SK-N-SH (cell line): ENCODE results near the gene GADL1. TPM values are rescaled to one million over a fixed set of nuclear protein-coding genes. Genes with fewer than 3 reads are reported as not detected.

Experiments used
- CTCF ChIA-PET: fragments of 300-600, 350-600 bp; formaldehyde crosslinking; extraction: SDS; loops from one replicate; lab custom pipeline; 2021; lab: Yijun Ruan, JAX
- POLR2A ChIA-PET: fragments of 350-600 bp; sonication (Branson Sonifier 250); formaldehyde crosslinking; extraction: SDS; loops from one replicate; lab custom pipeline; 2020; ENCODE audit warnings: antibody characterized with exemption, inconsistent platforms; lab: Yijun Ruan, JAX
- DNase-seq: peaks from one replicate; pipeline ENCODE4 v3.0.0; 2012
- H2AFZ ChIP-seq: fragments of 200-600 bp; sonication (generic); 2 replicates; pipeline ENCODE4 v1.8.1; 2016; ENCODE audit warnings: antibody characterized with exemption, mild to moderate bottlenecking, low read depth
- H3F3A ChIP-seq: fragments of 200-600 bp; sonication (generic); replicated peaks from 2 replicates; pipeline ENCODE3; 2016; ENCODE audit warnings: antibody characterized with exemption, mild to moderate bottlenecking; ENCODE audit not compliant: insufficient read depth
- H3K27ac ChIP-seq, 2 experiments: fragments of 200-500 bp in 1 of 2; fragments of 200-600 bp in 1 of 2; sonication (Bioruptor generic) in 1 of 2; sonication (generic), shearing (Covaris generic) in 1 of 2; 2 replicates each; pipeline versions ENCODE4 v1.5.1 to v1.6.1; 2014 to 2016; ENCODE audit warnings: low read depth in 2 of 2, inconsistent platforms in 1 of 2, low read length in 1 of 2, mild to moderate bottlenecking in 1 of 2, mixed read lengths in 1 of 2
- H3K27me3 ChIP-seq: fragments of 200-600 bp; sonication (generic), shearing (Covaris generic); 2 replicates; pipeline ENCODE4 v1.6.1; 2016; ENCODE audit warnings: mixed run types; ENCODE audit not compliant: insufficient read depth
- H3K36me3 ChIP-seq, 2 experiments: fragments of 200-500 bp in 1 of 2; fragments of 200-600 bp in 1 of 2; sonication (Bioruptor generic) in 1 of 2; sonication (generic) in 1 of 2; replicated peaks in 1 of 2; 2 replicates each; pipeline versions ENCODE3 to v1.5.1; 2014 to 2016; ENCODE audit warnings: low read length in 1 of 2, mild to moderate bottlenecking in 1 of 2; ENCODE audit not compliant: insufficient read depth in 2 of 2, control insufficient read depth in 1 of 2
- H3K4me1 ChIP-seq, 2 experiments: fragments of 200-500 bp in 1 of 2; fragments of 200-600 bp in 1 of 2; sonication (Bioruptor generic) in 1 of 2; sonication (generic), shearing (Covaris generic) in 1 of 2; 2 replicates each; pipeline versions ENCODE4 v1.5.1 to v1.6.1; 2014 to 2016; ENCODE audit warnings: low read depth in 1 of 2, low read length in 1 of 2, mixed run types in 1 of 2; ENCODE audit not compliant: insufficient read depth in 2 of 2, control insufficient read depth in 1 of 2
- H3K4me2 ChIP-seq: fragments of 200-600 bp; sonication (generic), shearing (Covaris generic); 2 replicates; pipeline ENCODE4 v1.6.1; 2017; ENCODE audit warnings: mixed run types
- H3K4me3 ChIP-seq, 2 experiments: fragments of 200-500 bp in 1 of 2; fragments of 200-600 bp in 1 of 2; sonication (Bioruptor generic) in 1 of 2; sonication (generic), shearing (Covaris generic) in 1 of 2; 2 replicates each; pipeline versions ENCODE4 v1.5.1 to v1.8.1; 2014 to 2016; ENCODE audit warnings: low read depth in 2 of 2, inconsistent platforms in 1 of 2, low read length in 1 of 2, mild to moderate bottlenecking in 1 of 2, mixed read lengths in 1 of 2, moderate library complexity in 1 of 2
- H3K79me2 ChIP-seq: fragments of 200-600 bp; sonication (generic); 2 replicates; pipeline ENCODE4 v1.8.1; 2017; ENCODE audit warnings: mild to moderate bottlenecking; ENCODE audit not compliant: insufficient read depth
- H3K9ac ChIP-seq: fragments of 200-600 bp; sonication (generic); 2 replicates; pipeline ENCODE4 v1.6.1; 2017; ENCODE audit warnings: mixed run types
- H3K9me2 ChIP-seq: fragments of 200-600 bp; sonication (generic); 2 replicates; pipeline ENCODE4 v1.6.1; 2017; ENCODE audit warnings: mixed run types
- H3K9me3 ChIP-seq: fragments of 200-600 bp; sonication (generic); 2 replicates; pipeline ENCODE4 v1.6.1; 2017; ENCODE audit warnings: mixed run types, mild to moderate bottlenecking, moderate library complexity
- H4K20me1 ChIP-seq: fragments of 200-600 bp; sonication (generic); 2 replicates; pipeline ENCODE4 v1.6.1; 2017; ENCODE audit warnings: mild to moderate bottlenecking, mixed run types; ENCODE audit not compliant: insufficient read depth
- ELF1 ChIP-seq: IDR thresholded peaks from 2 replicates; pipeline ENCODE4 v1.4.0; 2012
- FOSL2 ChIP-seq: IDR thresholded peaks from 2 replicates; pipeline ENCODE4 v1.4.0; 2012; ENCODE audit warnings: low read depth, mild to moderate bottlenecking, moderate library complexity, borderline replicate concordance
- MAX ChIP-seq: IDR thresholded peaks from 2 replicates; pipeline ENCODE4 v1.4.0; 2012; ENCODE audit warnings: low read depth
- PBX3 ChIP-seq: IDR thresholded peaks from 2 replicates; pipeline ENCODE4; 2012
- RCOR1 ChIP-seq: fragments of 150-350 bp; IDR thresholded peaks from 2 replicates; pipeline ENCODE4 v1.6.1; 2017; ENCODE audit warnings: antibody characterized with exemption, low read length
- RXRA ChIP-seq: IDR thresholded peaks from 2 replicates; pipeline ENCODE4 v1.4.0; 2012; ENCODE audit warnings: low read depth, mild to moderate bottlenecking, borderline replicate concordance
- SMC3 ChIP-seq: IDR thresholded peaks from 2 replicates; pipeline ENCODE4 v1.6.1; 2012; ENCODE audit warnings: low read depth, low read length, improper control_type of control experiment
- TAF1 ChIP-seq: IDR thresholded peaks from 2 replicates; pipeline ENCODE4 v1.6.1; 2012; ENCODE audit warnings: low read depth, mild to moderate bottlenecking, low read length, moderate library complexity, borderline replicate concordance
- TEAD4 ChIP-seq: IDR thresholded peaks from 2 replicates; pipeline ENCODE4 v1.4.0; 2012; ENCODE audit warnings: mild to moderate bottlenecking, borderline replicate concordance; ENCODE audit not compliant: insufficient read depth
- USF1 ChIP-seq: IDR thresholded peaks from 2 replicates; pipeline ENCODE4 v1.4.0; 2012; ENCODE audit warnings: low read depth, borderline replicate concordance
- WGBS: methylation state at CpG from one replicate; pipeline ENCODE4 v1.1.6; 2017; ENCODE audit warnings: low lambda C conversion rate; 5-methylcytosine and 5-hydroxymethylcytosine counted together
- polyA plus RNA-seq, 3 experiments: library from polyadenylated mRNA; depleted of rRNA; stranded (reverse); fragments of >200 nt; gene quantifications; 2 replicates each; pipeline ENCODE4 v1.2.3, GENCODE V29; 2012
- TF ChIP-seq, protein P1 (sequence below): fragments of 150-350 bp; IDR thresholded peaks from 2 replicates; pipeline ENCODE4 v1.6.1; 2017; ENCODE audit warnings: antibody characterized with exemption, low read length, low read depth, borderline replicate concordance

GADL1 gene
- polyA plus RNA-seq, 1 of the 3 experiments (the other 2 are of a cell fraction) = not detected

DNA sequence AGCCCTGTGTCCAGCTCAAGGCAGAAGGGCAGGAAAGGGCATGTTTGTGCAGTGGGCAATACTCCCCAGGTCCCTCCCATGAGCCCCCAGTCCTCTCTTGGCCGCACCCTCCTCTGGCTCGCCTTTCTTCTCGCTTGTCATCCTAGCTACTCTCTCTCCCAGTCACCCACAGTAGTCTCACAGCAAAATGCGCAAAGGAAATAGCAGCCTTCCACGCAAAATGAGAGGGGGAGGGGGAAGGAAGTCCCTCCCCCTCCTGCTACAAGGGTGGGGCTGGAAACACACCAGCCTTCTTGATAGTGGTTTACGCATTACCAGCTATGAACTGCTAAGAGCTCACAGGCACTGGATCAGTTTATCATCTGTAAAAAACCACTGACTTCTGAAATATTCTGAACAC, 83.8 kb downstream of the GADL1 start:
- Histone ChIP-seq H3K27me3 (no peaks in the 10 kb centered on the region; the same call in 1 of the 2 replicates), H4K20me1 (no peaks in the 10 kb centered on the region), H3K9me3 (no peaks in the 10 kb centered on the region), H3K4me2 (no peak overlapping the region), H3K27ac (no peak overlapping the region), H3K9me2 (no peaks in the 10 kb centered on the region), H3K4me3 (no peak overlapping the region), H2AFZ (no peak overlapping the region), H3F3A (no peaks in the 10 kb centered on the region), H3K9ac (no peak overlapping the region), H3K79me2 (no peaks in the 10 kb centered on the region), H3K36me3 (no peaks in the 10 kb centered on the region), H3K4me1 (no peaks in the 10 kb centered on the region)
- TF ChIP-seq RXRA (no peak), FOSL2 (no peak)
- ChIA-PET CTCF (interaction anchor here (0.9 kb wide), 1 partner anchor 10 kb away, joined by 3 read pairs; no protein-coding TSS in a partner anchor), POLR2A (no interaction called here)
- WGBS = 78% methylated on average over 6 of the region's 6 CpGs
- peak; percentile 1 for DNase-seq

GRCh38 chr3:30805695-30806094, 88.8 kb downstream of the GADL1 start:
- Histone ChIP-seq H4K20me1 (no peaks in the 10 kb centered on the region), H3K27me3 (no peaks in the 10 kb centered on the region; the same call in 1 of the 2 replicates), H3K9me2 (no peaks in the 10 kb centered on the region), H3F3A (no peaks in the 10 kb centered on the region), H3K9me3 (no peaks in the 10 kb centered on the region), H3K79me2 (no peaks in the 10 kb centered on the region), H3K27ac (no peak overlapping the region), H3K4me2 (no peak overlapping the region), H3K36me3 (no peaks in the 10 kb centered on the region), H2AFZ (no peak overlapping the region), H3K4me3 (no peak overlapping the region), H3K9ac (no peak overlapping the region), H3K4me1 (no peaks in the 10 kb centered on the region)
- ChIA-PET CTCF (interaction anchor here (1.9 kb wide), 1 partner anchor 36 kb away, joined by 4 read pairs; no protein-coding TSS in a partner anchor), POLR2A (no interaction called here)
- 76% methylated on average over 6 of the region's 6 CpGs for WGBS
- DNase-seq = no peak
- TF ChIP-seq PBX3 (no peak), FOSL2 (no peak), ELF1 (no peak), MAX (no peak), USF1 (no peak), SMC3 (no peak), TEAD4 (no peak), RCOR1 (no peak), RXRA (no peak), TAF1 (no peak)
- TF ChIP-seq, protein P1, sequence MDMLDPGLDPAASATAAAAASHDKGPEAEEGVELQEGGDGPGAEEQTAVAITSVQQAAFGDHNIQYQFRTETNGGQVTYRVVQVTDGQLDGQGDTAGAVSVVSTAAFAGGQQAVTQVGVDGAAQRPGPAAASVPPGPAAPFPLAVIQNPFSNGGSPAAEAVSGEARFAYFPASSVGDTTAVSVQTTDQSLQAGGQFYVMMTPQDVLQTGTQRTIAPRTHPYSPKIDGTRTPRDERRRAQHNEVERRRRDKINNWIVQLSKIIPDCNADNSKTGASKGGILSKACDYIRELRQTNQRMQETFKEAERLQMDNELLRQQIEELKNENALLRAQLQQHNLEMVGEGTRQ = no peak
